Activated B cell treated with CpG ODN at 0.5 μM for 24 hours (primary cell): ENCODE results near the gene SLC7A11. TPM values are rescaled to one million over a fixed set of nuclear protein-coding genes. Genes with fewer than 3 reads are reported as not detected.

ENCODE experiments used
- ATAC-seq: fragments of 200-7000 bp; cut with Tn5 transposase; one replicate; pipeline ENCODE4 v1.10.0; 2021; ENCODE audit warnings: low read depth, mild to moderate bottlenecking, moderate library complexity
- CTCF ChIA-PET: fragments of 350-600 bp; sonication (Branson Sonifier 250); formaldehyde crosslinking; loops from one replicate; lab custom pipeline; 2021; ENCODE audit warnings: antibody characterized with exemption; lab: Charles Lee
- POLR2A ChIA-PET: fragments of 350-600 bp; sonication (Branson Sonifier 250); formaldehyde crosslinking; loops from one replicate; lab custom pipeline; 2021; ENCODE audit warnings: antibody characterized with exemption; lab: Charles Lee
- DNase-seq: peaks from one replicate; pipeline ENCODE4 v3.0.0; 2022
- H3K27ac Mint-ChIP-seq: one replicate; pipeline ENCODE4 v1.8.0; 2020; ENCODE audit warnings: mixed read lengths
- H3K27me3 Mint-ChIP-seq: one replicate; pipeline ENCODE4 v1.8.0; 2021; ENCODE audit warnings: mixed read lengths
- H3K36me3 Mint-ChIP-seq: one replicate; pipeline ENCODE4 v1.8.0; 2021; ENCODE audit warnings: low read depth, mixed read lengths
- H3K4me1 Mint-ChIP-seq: one replicate; pipeline ENCODE4 v1.8.0; 2021; ENCODE audit warnings: mixed read lengths
- H3K4me3 Mint-ChIP-seq: one replicate; pipeline ENCODE4 v1.8.0; 2020; ENCODE audit warnings: mild to moderate bottlenecking, mixed read lengths
- H3K9me3 Mint-ChIP-seq: one replicate; pipeline ENCODE4 v1.8.0; 2020; ENCODE audit warnings: mixed read lengths
- CTCF ChIP-seq: fragments of 200-600 bp; IDR thresholded peaks from one replicate; pipeline ENCODE4 v1.8.0; 2022; ENCODE audit warnings: antibody characterized with exemption, mild to moderate bottlenecking
- intact Hi-C: fragments of 100-400 bp; cut with micrococcal nuclease; formaldehyde crosslinking; loops from one replicate; pipeline ENCODE4 v1.15.1; 2024
- total RNA-seq: library from RNA; stranded (reverse); gene quantifications from 2 replicates; pipeline ENCODE4 v1.2.3, GENCODE V29; 2022

The SLC7A11 gene
- total RNA-seq, 1 donor from 2014 or later = 1.4 TPM

- TF ChIP-seq CTCF = no peak
- ATAC-seq = no peak
- Mint-ChIP-seq H3K4me1 (peaks cover 2% of the 10 kb centered on the region), H3K4me3 (no peak overlapping the region), H3K36me3 (no peaks in the 10 kb centered on the region), H3K27ac (no peak overlapping the region), H3K9me3 (no peaks in the 10 kb centered on the region), H3K27me3 (no peaks in the 10 kb centered on the region)
- no peak for DNase-seq
- ChIA-PET CTCF (no interaction called here), POLR2A (no interaction called here)
- intact Hi-C loops = no loop called here
Observed at GRCh38 chr4:138256608-138257007, 14.5 kb upstream of the SLC7A11 start.

GRCh38 chr4:138255917-138256597 is 13.9 kb upstream of the SLC7A11 start:
- no peaks in the 10 kb centered on the region for H3K9me3 Mint-ChIP-seq
- CTCF ChIA-PET = no interaction called here
- no peaks in the 10 kb centered on the region for H3K36me3 Mint-ChIP-seq
- H3K27ac Mint-ChIP-seq = no peak overlapping the region
- H3K4me1 Mint-ChIP-seq = peaks cover 2% of the 10 kb centered on the region
- ATAC-seq (no peak), DNase-seq (no peak)
- no peak overlapping the region for H3K4me3 Mint-ChIP-seq
- intact Hi-C loops = no loop called here
- TF ChIP-seq CTCF = no peak
- POLR2A ChIA-PET = no interaction called here
- no peaks in the 10 kb centered on the region for H3K27me3 Mint-ChIP-seq

- Mint-ChIP-seq H3K9me3 (no peaks in the 10 kb centered on the region), H3K4me3 (no peak overlapping the region), H3K27ac (no peak overlapping the region), H3K4me1 (peaks cover 2% of the 10 kb centered on the region), H3K27me3 (no peaks in the 10 kb centered on the region), H3K36me3 (no peaks in the 10 kb centered on the region)
- no peak for TF ChIP-seq CTCF
- intact Hi-C loops = no loop called here
- CTCF ChIA-PET = no interaction called here
- no peak for DNase-seq
- POLR2A ChIA-PET = no interaction called here
- ATAC-seq = no peak
Observed at GRCh38 chr4:138252551-138252950, 10.4 kb upstream of the SLC7A11 start.

GRCh38 chr4:138251938-138252337 is 9.8 kb upstream of the SLC7A11 start:
- no peak for ATAC-seq
- H3K27me3 Mint-ChIP-seq = no peaks in the 10 kb centered on the region
- H3K27ac Mint-ChIP-seq = no peak overlapping the region
- H3K36me3 Mint-ChIP-seq = no peaks in the 10 kb centered on the region
- ChIA-PET CTCF (no interaction called here), POLR2A (no interaction called here)
- intact Hi-C loops = no loop called here
- no peaks in the 10 kb centered on the region for H3K9me3 Mint-ChIP-seq
- H3K4me1 Mint-ChIP-seq = peaks cover 2% of the 10 kb centered on the region
- no peak for DNase-seq
- H3K4me3 Mint-ChIP-seq = no peak overlapping the region
- TF ChIP-seq CTCF = no peak

- no peak for ATAC-seq
- H3K4me3 Mint-ChIP-seq = no peak overlapping the region
- H3K27me3 Mint-ChIP-seq = no peaks in the 10 kb centered on the region
- H3K4me1 Mint-ChIP-seq = no peaks in the 10 kb centered on the region
- intact Hi-C loops = no loop called here
- H3K27ac Mint-ChIP-seq = no peak overlapping the region
- ChIA-PET CTCF (no interaction called here), POLR2A (no interaction called here)
- TF ChIP-seq CTCF = no peak
- H3K36me3 Mint-ChIP-seq = no peaks in the 10 kb centered on the region
- H3K9me3 Mint-ChIP-seq = no peaks in the 10 kb centered on the region
- DNase-seq = no peak
Observed at GRCh38 chr4:138249132-138249531, 7.0 kb upstream of the SLC7A11 start.
